Measurements from ENCODE around the gene CRYBB2. TPM values are rescaled to one million over a fixed set of nuclear protein-coding genes. Genes with fewer than 3 reads are reported as not detected.
"Not testable (repeated sequence)": the region's sequence is repeated elsewhere in the genome, so short reads cannot be mapped to it uniquely, and the experiment has no call there.

Gene CRYBB2
- total RNA-seq, 4 donors from 2014 or later, result not detected

DNA sequence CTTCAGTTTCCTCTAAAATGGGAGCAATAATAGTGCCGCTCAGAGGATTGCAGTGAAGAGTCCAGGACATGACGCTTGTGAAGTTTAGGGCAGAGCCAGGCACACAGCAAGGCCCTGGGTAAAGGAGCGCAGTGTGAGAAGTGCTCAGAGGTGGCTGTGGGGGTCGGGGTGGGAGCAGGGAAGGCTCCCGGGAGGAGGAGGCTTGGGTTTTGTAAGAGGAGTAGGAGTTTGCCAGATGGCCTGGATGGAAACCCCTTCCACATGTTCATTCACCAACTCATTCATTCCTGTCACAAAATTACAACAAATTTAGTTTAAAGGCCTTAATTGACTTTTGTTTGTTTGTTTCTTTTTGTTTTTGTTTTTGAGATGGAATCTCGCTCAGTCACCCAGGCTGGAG lies 17.0 kb downstream of the CRYBB2 start:
- Histone ChIP-seq H3K9me3 (no peaks in the 10 kb centered on the region), H3K4me3 (no peak overlapping the region), H3K27me3 (peaks cover 4 to 20% (median 13%) of the 10 kb centered on the region in 3 donors), H3K4me1 (no peaks in the 10 kb centered on the region), H3K27ac (no peak overlapping the region), H3K36me3 (no peaks in the 10 kb centered on the region)
- DNase-seq (no peak), ATAC-seq (no peak)
- in situ Hi-C loops (cut with MboI; ENCODE audit: low sequenced_read_pairs in 4 of 4), result no loop called here
- intact Hi-C loops (cut with DNase I; ENCODE audit: low total_unique reads), result no loop called here
- TF ChIP-seq, protein P1, sequence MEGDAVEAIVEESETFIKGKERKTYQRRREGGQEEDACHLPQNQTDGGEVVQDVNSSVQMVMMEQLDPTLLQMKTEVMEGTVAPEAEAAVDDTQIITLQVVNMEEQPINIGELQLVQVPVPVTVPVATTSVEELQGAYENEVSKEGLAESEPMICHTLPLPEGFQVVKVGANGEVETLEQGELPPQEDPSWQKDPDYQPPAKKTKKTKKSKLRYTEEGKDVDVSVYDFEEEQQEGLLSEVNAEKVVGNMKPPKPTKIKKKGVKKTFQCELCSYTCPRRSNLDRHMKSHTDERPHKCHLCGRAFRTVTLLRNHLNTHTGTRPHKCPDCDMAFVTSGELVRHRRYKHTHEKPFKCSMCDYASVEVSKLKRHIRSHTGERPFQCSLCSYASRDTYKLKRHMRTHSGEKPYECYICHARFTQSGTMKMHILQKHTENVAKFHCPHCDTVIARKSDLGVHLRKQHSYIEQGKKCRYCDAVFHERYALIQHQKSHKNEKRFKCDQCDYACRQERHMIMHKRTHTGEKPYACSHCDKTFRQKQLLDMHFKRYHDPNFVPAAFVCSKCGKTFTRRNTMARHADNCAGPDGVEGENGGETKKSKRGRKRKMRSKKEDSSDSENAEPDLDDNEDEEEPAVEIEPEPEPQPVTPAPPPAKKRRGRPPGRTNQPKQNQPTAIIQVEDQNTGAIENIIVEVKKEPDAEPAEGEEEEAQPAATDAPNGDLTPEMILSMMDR (IDR thresholded peaks at IDR 0.05 in 4 of 5, conservative IDR thresholded peaks at IDR 0.05 in 1 of 5), result no peak
- no peak for TF ChIP-seq POLR2A (IDR thresholded peaks at IDR 0.05)

DNA sequence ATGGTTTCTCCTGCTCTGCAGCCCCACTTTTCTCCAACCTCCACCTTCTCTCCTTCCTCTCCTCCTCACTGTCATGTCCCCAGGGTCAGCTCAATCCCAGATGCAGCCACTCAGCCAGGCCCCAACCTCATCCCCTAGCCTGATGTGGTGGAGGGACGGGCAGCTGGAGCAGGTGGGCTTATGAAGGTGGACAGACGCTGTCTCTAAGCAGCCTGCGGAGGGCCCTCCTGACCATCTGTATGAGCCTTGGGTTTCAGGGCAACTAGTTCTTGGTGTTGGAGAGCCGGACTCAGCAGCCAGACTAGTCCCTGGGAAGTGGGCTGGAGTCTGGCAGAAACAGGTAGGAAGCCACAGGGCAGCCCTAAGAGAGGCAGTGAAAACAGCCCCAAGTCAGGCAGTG lies 18.1 kb downstream of the CRYBB2 start:
- in situ Hi-C loops (cut with MboI; ENCODE audit: low sequenced_read_pairs in 4 of 4), result no loop called here

DNA sequence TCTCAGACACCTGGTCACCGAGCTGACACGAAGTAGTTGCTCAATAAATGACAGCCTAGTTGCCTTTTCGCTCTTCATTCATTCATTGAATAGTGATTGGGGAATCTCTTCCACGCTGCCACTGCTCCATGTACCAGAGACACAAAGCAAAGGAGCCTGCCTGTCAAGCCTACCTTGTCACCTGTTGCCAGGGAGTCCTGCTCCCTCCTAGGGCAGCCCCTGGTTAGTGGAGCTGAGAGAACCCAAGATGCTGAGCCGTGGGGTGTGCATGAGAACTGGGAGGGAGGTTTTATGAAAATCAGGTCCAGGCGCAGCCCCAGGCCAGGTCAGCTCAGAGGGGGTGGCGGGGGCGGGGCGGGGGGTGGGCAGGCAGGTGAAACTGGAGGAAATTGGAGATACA lies 18.6 kb downstream of the CRYBB2 start:
- in situ Hi-C loops (cut with MboI; ENCODE audit: low sequenced_read_pairs in 4 of 4); intact Hi-C loops (cut with DNase I; ENCODE audit: low total_unique reads): not testable (repeated sequence)
- peaks cover 4 to 17% (median 13%) of the 10 kb centered on the region in 3 donors for H3K27me3 ChIP-seq

More for the DNA sequence above, 18.1 kb downstream of the CRYBB2 start:
- no peak for DNase-seq
- ATAC-seq, result no peak
- H3K4me3 ChIP-seq, result no peak overlapping the region
- H3K27me3 ChIP-seq, result peaks cover 4 to 20% (median 13%) of the 10 kb centered on the region in 3 donors
- intact Hi-C loops (cut with DNase I; ENCODE audit: low total_unique reads), result no loop called here
- no peaks in the 10 kb centered on the region for H3K36me3 ChIP-seq
- H3K27ac ChIP-seq, result no peak overlapping the region
- H3K9me3 ChIP-seq, result no peaks in the 10 kb centered on the region
- no peaks in the 10 kb centered on the region for H3K4me1 ChIP-seq
- TF ChIP-seq POLR2A (IDR thresholded peaks at IDR 0.05), result no peak
- TF ChIP-seq, protein P1 (IDR thresholded peaks at IDR 0.05 in 4 of 5, conservative IDR thresholded peaks at IDR 0.05 in 1 of 5), result no peak

DNA sequence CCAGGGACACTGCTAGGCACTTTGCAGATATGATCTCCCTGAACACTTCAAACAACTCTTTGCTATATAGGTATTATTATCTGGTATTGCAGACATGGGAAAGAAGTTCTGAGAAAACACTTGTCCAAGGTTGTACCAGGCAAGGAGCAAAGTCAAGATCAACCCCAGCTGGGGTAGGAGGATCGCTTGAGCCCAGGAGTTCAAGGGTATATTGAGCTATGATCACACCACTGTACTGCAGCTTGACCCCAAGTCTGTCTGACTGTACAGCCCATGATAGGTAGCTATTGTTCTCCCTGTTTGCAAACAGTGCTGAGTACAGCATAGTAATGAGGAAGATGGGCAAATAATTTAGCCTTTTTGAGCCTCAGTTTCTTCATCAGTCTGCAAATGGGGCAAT lies 35.7 kb downstream of the CRYBB2 start:
- in situ Hi-C loops (cut with MboI; ENCODE audit: low sequenced_read_pairs in 4 of 4); H3K27me3 ChIP-seq; H3K9me3 ChIP-seq; H3K4me1 ChIP-seq; H3K36me3 ChIP-seq; intact Hi-C loops (cut with DNase I; ENCODE audit: low total_unique reads); H3K27ac ChIP-seq; ATAC-seq; H3K4me3 ChIP-seq; DNase-seq: not testable (repeated sequence)

More for the DNA sequence above, 18.6 kb downstream of the CRYBB2 start:
- DNase-seq, H3K9me3 ChIP-seq, H3K4me3 ChIP-seq, H3K27ac ChIP-seq, H3K4me1 ChIP-seq, H3K36me3 ChIP-seq, ATAC-seq: not testable (repeated sequence)

DNA sequence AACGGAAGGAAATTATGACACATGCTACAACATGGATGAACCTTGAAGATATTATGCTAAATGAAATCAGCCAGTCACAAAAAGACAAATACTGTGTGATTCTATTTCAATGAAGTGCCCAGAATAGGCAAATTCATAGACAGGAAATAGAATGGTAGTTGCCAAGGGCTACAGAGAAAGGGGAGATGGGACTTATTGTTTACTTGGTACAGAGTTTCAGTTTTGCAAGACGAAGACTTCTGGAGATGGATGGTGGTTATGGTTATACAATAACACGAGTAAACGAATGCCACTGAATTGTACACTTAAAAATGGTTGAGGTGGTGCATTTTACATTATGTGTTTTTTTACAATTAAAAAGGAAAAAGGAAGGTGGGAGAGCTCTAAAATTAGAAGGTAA lies 48.1 kb downstream of the CRYBB2 start:
- H3K4me3 ChIP-seq; H3K9me3 ChIP-seq; H3K4me1 ChIP-seq; H3K36me3 ChIP-seq; in situ Hi-C loops (cut with MboI; ENCODE audit: low sequenced_read_pairs in 4 of 4); H3K27ac ChIP-seq; DNase-seq; intact Hi-C loops (cut with DNase I; ENCODE audit: low total_unique reads); H3K27me3 ChIP-seq; ATAC-seq: not testable (repeated sequence)

DNA sequence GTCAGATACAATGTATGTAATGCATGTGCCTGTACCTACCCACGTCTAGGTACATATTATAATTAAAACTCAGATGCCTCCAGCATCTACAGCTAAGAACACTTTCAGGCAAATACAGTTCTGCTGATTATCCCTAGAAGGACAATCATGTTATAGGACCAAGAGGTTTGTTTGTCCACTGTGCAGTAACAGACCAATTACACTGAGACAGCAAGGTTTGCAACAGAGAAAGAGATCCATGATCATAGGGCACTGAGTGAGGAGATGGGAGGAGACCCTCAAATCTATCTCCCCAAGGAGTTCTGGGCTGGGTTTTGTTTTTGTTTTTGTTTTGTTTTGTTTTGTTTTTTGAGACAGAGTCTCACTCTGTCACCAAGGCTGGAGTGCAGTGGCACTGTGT lies 49.5 kb downstream of the CRYBB2 start:
- H3K27ac ChIP-seq; ATAC-seq; H3K27me3 ChIP-seq; H3K4me3 ChIP-seq; H3K4me1 ChIP-seq; DNase-seq; H3K36me3 ChIP-seq; in situ Hi-C loops (cut with MboI; ENCODE audit: low sequenced_read_pairs in 4 of 4); H3K9me3 ChIP-seq; intact Hi-C loops (cut with DNase I; ENCODE audit: low total_unique reads): not testable (repeated sequence)

DNA sequence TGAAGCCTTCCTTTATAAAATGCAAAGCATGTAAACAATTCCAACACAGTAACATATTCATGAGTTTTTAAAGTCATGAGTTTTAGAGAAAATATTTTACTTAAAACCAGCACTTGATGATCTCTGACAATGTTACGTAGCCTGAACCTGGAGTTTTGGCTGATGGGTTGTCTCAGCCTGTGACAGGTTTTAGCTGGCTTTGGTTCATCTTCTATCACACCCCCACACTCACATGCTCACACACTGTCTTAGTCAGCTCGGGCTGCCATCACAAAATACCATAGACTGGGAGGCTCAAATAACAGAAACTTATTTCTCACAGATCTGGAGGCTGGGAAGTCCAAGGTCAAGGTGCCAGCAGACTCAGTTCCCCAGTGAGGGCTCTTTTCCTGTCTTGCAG lies 50.6 kb downstream of the CRYBB2 start:
- H3K4me3 ChIP-seq; in situ Hi-C loops (cut with MboI; ENCODE audit: low sequenced_read_pairs in 4 of 4); H3K27ac ChIP-seq; H3K4me1 ChIP-seq; intact Hi-C loops (cut with DNase I; ENCODE audit: low total_unique reads); DNase-seq; H3K27me3 ChIP-seq; H3K9me3 ChIP-seq; H3K36me3 ChIP-seq; ATAC-seq: not testable (repeated sequence)

DNA sequence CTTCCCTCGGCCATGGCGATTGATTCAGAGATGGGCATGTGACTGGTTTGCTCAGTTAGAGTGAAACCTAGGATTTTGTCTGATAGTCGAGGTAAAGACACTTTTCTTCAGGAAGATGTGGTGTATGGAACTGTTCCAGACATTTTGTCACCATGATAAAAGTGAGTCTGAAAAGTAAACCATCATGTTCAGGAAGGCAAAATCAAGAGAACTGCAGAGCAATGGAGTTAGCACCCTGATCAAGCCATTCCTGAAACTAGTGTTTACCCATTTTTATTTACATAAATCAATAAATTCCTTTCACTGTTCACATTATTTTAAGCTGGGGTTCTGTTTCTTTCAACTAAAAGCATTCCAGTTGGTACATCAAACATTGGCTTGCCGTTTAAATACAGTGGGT lies 53.8 kb downstream of the CRYBB2 start:
- ATAC-seq; DNase-seq; H3K4me3 ChIP-seq; H3K27ac ChIP-seq; H3K4me1 ChIP-seq; in situ Hi-C loops (cut with MboI; ENCODE audit: low sequenced_read_pairs in 4 of 4); H3K9me3 ChIP-seq; H3K36me3 ChIP-seq; intact Hi-C loops (cut with DNase I; ENCODE audit: low total_unique reads): not testable (repeated sequence)
- peaks cover 0 to 10% (median 7%) of the 10 kb centered on the region in 3 donors for H3K27me3 ChIP-seq

DNA sequence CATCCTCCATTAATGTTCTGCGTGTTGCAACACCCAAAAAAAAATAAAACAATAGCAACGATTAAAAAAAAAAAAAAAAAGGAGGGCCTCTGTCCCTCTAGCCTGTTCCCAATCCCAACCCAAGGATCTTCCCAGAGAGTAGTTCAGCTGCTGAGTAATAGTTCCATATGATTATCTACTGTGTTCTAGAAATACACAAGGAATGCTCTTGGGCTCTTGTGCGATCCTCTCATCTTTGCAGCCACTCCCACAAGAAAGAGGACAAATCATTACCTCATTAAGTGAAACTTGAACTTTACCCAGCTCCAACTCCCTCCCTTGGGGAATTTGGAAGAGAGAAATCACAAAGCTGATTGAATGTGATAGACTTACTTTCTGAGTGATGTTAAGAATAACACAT lies 54.5 kb downstream of the CRYBB2 start:
- H3K27ac ChIP-seq; DNase-seq; H3K4me1 ChIP-seq; H3K36me3 ChIP-seq; ATAC-seq; H3K27me3 ChIP-seq; H3K9me3 ChIP-seq; intact Hi-C loops (cut with DNase I; ENCODE audit: low total_unique reads); in situ Hi-C loops (cut with MboI; ENCODE audit: low sequenced_read_pairs in 4 of 4); H3K4me3 ChIP-seq: not testable (repeated sequence)

DNA sequence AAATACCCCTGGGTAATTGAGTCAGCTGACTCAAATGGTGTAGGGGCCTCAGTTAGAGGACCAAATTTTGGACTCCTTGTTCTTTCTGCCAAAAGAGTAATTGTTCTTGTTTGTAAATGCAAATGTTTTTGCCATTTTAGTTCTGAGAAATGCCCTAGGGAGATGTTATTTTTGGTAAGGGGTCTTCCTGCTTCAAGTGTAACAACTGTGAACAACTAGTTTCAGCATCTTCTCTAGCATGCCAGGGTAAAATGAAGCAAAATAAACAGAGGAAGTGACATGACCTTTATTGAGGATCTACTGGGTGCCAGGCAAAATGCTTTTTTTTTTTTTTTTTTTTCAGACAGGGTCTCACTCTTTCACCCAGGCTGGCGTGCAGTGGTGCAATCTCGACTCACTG lies 60.7 kb downstream of the CRYBB2 start:
- in situ Hi-C loops (cut with MboI; ENCODE audit: low sequenced_read_pairs in 4 of 4), result loop anchor here in 1 of 4 donors (25.0 kb wide), 1 partner anchor 307 kb away; no protein-coding TSS in a partner anchor
- H3K4me3 ChIP-seq; intact Hi-C loops (cut with DNase I; ENCODE audit: low total_unique reads); H3K9me3 ChIP-seq; H3K4me1 ChIP-seq; H3K27ac ChIP-seq; H3K36me3 ChIP-seq; ATAC-seq; DNase-seq: not testable (repeated sequence)
- H3K27me3 ChIP-seq, result peaks cover 31 to 45% (median 40%) of the 10 kb centered on the region in 3 donors
